ENCODE data around the gene PARVB.

Gene PARVB

GRCh38 chr22:44199866-44200265, 175.8 kb downstream of the PARVB start:
- no peak for DNase-seq (ENCODE audit: low read depth in 3 of 3)

GRCh38 chr22:44200451-44200850, 176.3 kb downstream of the PARVB start:
- no peak for DNase-seq (ENCODE audit: low read depth in 3 of 3)

DNA sequence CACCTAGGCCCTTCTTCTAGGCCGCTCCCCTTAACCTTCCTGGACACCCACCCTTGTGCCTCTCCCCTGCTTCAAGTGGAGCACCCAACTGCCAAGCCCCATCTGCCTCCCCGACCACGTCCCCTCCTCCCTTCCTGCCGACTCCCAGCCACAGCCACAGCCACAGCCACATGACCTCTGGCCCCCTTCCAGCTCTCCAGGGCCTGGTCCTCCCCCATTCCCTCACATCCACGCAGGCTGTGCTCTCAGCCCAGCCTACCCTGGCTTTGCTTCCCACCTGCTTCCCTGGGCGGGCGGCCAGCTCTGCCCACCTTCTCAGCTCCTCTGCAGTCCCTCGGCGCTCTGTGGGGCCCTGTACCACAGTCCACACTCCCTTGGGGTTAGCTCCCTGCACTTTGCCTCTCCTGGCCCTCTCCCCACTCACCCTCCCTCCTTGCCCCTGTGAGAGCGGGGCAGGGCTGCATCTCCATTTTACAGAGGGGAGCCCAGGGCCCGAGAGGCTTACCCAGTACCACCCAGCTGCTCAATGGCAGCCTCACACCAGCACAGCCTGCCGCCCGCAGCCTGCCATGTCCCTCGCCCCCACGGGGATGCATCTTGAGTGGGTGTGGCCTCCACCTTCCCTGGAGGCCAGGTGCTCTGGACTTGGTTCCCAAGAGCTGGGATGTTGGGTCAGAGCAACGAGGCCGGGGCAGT, 176.9 kb downstream of the PARVB start:
- no peak for DNase-seq (ENCODE audit: low read depth in 3 of 3)

GRCh38 chr22:44201665-44202064, 177.6 kb downstream of the PARVB start:
- no peak for DNase-seq (ENCODE audit: low read depth in 3 of 3)

- DNase-seq (ENCODE audit: low read depth in 3 of 3): no peak
Measured at GRCh38 chr22:44202261-44202789, 178.2 kb downstream of the PARVB start.

DNA sequence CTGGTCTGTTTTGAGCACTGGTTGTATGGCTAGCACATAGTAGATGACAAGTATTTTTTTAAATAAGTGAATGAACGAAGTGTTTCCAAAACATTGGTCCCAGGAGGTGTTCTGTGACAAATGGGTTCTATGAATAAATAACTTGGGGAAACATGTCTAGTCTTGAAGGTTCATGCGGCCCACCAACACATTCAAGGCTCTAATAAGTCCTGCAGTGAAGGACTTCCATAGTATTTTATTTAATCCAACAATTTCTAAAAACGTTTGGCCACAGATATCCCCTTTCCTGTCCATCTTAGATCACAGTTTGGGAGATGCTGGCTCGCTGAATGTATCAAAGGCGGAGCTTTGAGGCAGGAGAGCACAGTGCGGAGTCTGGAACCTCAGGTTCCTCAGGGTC, 179.1 kb downstream of the PARVB start:
- no peak for DNase-seq (ENCODE audit: low read depth in 3 of 3)

GRCh38 chr22:44204739-44205515, 180.8 kb downstream of the PARVB start:
- DNase-seq (ENCODE audit: low read depth in 3 of 3): no peak

- DNase-seq (ENCODE audit: low read depth in 3 of 3): no peak
Measured at GRCh38 chr22:44205516-44206329, 181.6 kb downstream of the PARVB start.

DNA sequence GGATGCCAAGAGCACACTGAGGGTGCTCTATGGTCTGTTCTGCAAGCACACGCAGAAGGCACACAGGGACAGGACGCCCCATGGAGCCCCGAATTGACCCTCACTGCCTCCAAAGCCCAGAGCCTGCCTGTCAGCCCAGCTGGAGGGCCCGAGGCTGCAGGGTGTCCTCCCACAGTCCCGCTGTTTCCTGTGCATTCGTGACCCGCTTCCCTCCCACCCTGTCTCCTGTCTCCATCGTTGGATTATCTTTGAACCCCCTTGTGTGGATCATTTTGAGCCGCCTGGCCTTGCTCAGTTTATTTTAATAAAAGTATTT, 182.2 kb downstream of the PARVB start:
- no peak for DNase-seq (ENCODE audit: low read depth in 3 of 3)

- DNase-seq (ENCODE audit: low read depth in 3 of 3): no peak
Measured at GRCh38 chr22:44206696-44207095, 182.6 kb downstream of the PARVB start.

DNA sequence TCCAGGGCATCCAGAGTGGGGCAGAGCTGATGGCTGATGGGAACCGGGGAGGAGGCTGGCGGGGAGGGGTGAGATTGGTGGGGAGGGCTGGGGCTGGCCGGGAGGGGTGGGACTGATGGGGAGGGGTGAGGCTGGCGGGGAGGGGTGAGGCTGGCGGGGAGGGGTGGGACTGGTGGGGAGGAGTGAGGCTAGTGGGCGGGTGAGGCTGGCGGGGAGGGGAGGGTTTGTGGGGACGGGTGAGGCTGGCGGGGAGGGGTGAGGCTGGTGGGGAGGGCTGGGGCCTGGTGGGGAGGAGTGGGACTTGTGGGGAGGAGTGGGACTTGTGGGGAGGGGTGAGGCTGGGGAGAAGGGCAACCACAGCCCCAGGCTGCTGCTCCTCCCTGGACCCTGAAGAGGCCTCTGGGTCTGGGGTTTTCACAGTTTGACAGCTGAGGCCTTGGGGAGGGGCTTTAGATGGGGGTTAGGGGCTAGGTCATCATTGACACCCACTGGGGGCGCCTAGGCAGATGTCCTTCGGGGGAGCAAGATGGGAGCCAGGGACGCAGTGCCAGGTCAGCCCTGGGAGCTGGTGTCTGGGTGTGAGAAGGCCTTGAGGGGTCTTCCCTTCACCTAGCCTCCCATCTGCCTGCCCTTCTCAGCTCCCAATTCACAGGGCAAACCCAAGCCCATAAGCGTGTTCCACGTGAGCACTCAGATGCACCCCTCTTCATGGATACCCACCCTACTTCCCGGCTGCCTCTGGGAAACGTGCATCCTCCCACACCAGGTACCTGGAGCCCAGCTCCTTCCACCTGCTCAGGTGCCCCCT, 183.3 kb downstream of the PARVB start:
- DNase-seq (ENCODE audit: low read depth in 3 of 3): no peak

GRCh38 chr22:44207981-44208317, 183.8 kb downstream of the PARVB start:
- DNase-seq (ENCODE audit: low read depth in 3 of 3): no peak

- DNase-seq (ENCODE audit: low read depth in 3 of 3): no peak
Measured at GRCh38 chr22:44209343-44209742, 185.2 kb downstream of the PARVB start.

- no peak for DNase-seq (ENCODE audit: low read depth in 3 of 3)
Measured at GRCh38 chr22:44210722-44211121, 186.6 kb downstream of the PARVB start.

DNA sequence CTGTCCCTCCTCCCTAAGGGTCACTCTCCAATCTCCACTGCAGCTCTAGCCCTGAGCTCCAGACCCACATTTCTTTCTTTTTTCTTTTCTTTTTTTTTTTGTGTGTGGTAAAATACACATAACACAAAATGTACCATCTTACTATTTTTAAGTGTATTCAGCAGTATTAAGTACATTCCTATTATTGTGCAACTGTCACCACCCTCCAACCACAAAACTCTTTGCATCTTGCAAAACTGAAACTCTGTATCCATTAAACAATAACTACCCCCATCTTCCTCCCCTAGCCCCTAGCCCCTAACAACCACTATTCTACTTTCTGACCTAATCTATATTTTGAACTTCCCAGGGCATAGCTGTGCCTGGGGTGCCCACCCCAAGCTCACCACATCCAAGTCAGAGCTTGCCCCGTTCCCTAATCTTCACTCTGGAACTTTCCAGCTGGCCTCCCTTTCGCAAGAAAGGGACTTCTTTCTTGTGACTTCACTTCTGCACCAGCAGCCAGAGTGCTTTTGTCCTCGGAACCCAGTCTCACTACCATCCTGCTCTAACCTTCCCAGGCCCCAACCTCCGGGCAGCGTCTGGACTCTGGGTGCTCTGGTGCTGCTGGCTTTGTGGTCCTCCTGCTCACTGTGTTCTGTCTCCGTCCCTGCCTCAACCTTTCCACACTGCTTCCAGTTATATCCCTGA, 187.3 kb downstream of the PARVB start:
- no peak for DNase-seq (ENCODE audit: low read depth in 3 of 3)

- no peak for DNase-seq (ENCODE audit: low read depth in 3 of 3)
Measured at GRCh38 chr22:44211946-44212930, 188.1 kb downstream of the PARVB start.

DNA sequence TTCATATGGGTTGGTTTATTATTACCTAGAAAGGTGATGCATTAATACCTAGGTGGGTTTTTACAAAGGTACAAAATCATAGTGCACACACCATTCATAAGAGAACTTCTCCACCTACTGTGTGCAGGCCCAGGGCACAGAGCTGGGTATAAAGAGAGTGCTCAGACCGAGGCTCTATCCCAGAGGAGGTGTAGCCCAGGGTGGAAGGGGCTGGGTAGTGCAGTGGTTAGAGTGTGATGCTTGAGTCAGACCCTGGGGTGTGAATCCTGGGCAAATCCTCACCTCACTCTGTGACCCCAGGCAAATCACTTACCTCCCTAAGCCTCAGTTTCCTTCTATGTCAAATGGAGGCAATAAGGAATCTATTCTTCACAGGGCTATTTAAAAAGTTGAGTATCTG, 188.8 kb downstream of the PARVB start:
- no peak for DNase-seq (ENCODE audit: low read depth in 3 of 3)

GRCh38 chr22:44213489-44214043, 189.5 kb downstream of the PARVB start:
- no peak for DNase-seq (ENCODE audit: low read depth in 3 of 3)

DNA sequence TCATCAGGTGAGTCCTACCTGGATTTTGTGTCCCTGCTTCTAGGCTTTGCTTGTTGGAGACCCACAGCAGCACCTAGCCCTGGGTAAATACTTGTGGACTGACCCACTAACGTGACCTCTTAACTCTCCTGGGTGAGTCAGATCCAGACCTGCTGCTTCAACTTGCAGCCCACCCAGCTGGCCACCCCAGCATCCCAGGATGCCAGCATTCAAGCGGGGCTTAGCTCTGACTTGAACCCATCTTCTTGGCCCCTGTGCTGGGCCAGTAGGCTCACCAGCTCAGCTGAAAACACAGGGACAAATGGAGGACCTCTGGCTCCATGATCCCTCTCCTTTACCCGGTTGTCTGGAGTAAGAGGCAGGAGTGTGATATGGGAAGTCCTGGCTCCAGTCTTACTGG, 190.1 kb downstream of the PARVB start:
- no peak for DNase-seq (ENCODE audit: low read depth in 3 of 3)

DNA sequence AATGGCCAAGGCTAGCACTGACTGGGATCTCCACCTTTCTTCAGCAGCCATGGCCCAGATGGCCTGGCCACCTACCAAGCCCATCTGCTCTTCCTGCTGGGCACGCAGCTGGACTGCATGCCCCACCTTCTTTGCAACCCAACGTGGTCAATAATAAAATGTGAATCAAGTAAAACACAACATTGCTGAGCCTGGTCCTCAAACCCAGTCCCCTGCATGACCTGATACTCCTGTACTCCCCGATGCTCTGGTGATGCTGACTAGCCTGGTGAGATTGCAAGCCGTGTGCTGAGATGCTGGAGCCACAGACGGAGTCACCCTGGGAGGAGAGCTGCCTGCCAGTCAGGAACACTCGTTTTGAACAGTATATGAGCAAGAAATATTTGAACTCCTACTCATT, 190.7 kb downstream of the PARVB start:
- no peak for DNase-seq (ENCODE audit: low read depth in 3 of 3)

Measured in stimulated activated CD4-positive, alpha-beta T cell treated with anti-CD3 and anti-CD28 coated beads, TNF-alpha, amount 100 ng/mL, for 24 hours (primary cell).